Adrenal gland (tissue), 12 donors: ENCODE measurements around the gene RASL10B. TPM values are rescaled to one million over a fixed set of nuclear protein-coding genes. Genes with fewer than 3 reads are reported as not detected.
A peak's percentile ranks its signal among the peaks of the same experiment; 100 is the strongest.

Source experiments
- DNase-seq, 7 donors: peaks; one replicate each; pipeline ENCODE4 v3.0.0-alpha.2; 2019 to 2020
- H3K27ac ChIP-seq, 5 donors: fragments of 200-600 bp; sonication (generic) in 4 of 5; 1 replicate in 3 of 5; 2 replicates in 2 of 5; pipeline versions ENCODE4 v1.5.1 to v1.8.0; 2016 to 2020; ENCODE audit warnings: mild to moderate bottlenecking in 1 of 5
- H3K27me3 ChIP-seq: fragments of 200-600 bp; 2 replicates; pipeline ENCODE4 v1.8.0; 2021
- H3K36me3 ChIP-seq, 2 donors: fragments of 200-600 bp; replicated peaks in 1 of 2; 1 replicate in 1 of 2; 2 replicates in 1 of 2; pipeline versions ENCODE4 v1.5.1 to v1.8.0; 2018 to 2022
- H3K4me1 ChIP-seq, 2 donors: fragments of 200-600 bp; replicated peaks in 1 of 2; 1 replicate in 1 of 2; 2 replicates in 1 of 2; pipeline versions ENCODE4 v1.5.1 to v1.8.0; 2018 to 2021
- H3K4me3 ChIP-seq, 4 donors: fragments of 200-600 bp; sonication (generic) in 3 of 4; one replicate each; pipeline ENCODE4 v1.5.1; 2016 to 2018
- H3K9me3 ChIP-seq, 3 donors: fragments of 200-600 bp; sonication (generic) in 1 of 3; replicated peaks in 1 of 3; 1 replicate in 2 of 3; 2 replicates in 1 of 3; pipeline versions ENCODE4 v1.5.1 to v1.8.0; 2016 to 2021
- POLR2A ChIP-seq, 2 donors: fragments of 450-650 bp; IDR thresholded peaks; one replicate each; pipeline ENCODE4 v1.6.1; 2017; ENCODE audit warnings: antibody characterized with exemption in 2 of 2, mild to moderate bottlenecking in 2 of 2, moderate library complexity in 1 of 2
- WGBS, 4 donors: extraction: QIAGEN DNeasy Blood & Tissue Kit in 2 of 4; methylation state at CpG; one replicate each; pipeline versions ENCODE4 v1.1.5 to v1.1.7; 2013 to 2017; 5-methylcytosine and 5-hydroxymethylcytosine counted together
- intact Hi-C, 2 donors: fragments of 100-400 bp; cut with DNase I; formaldehyde crosslinking; loops; one replicate each; pipeline versions ENCODE4 v1.14.1 to v1.15.0; 2022 to 2023
- polyA plus RNA-seq, 3 donors: library from polyadenylated mRNA; stranded (reverse); fragments of 200-250 nt in 2 of 3; fragments of 350-450 nt in 1 of 3; fragmentation: Illumina TruSeq in 1 of 3; extraction: RNeasy Lipid Tissue Mini Kit (QIAGEN cat#74804) in 1 of 3; gene quantifications; one replicate each; pipeline ENCODE4 v1.2.3, GENCODE V29; 2013 to 2014
- total RNA-seq, 9 donors: library from RNA; depleted of rRNA in 4 of 9; stranded (reverse); fragments of >200 nt in 4 of 9; fragments of 120-200 nt in 1 of 9; fragmentation: NEBNext Ultra II Directional in 1 of 9; extraction: Animal tissue kit (Norgen Biotek cat#: 25700) in 1 of 9; gene quantifications; one replicate each; pipeline versions ENCODE4 v1.1.0 to v1.2.4, GENCODE V29; 2013 to 2023
- TF ChIP-seq, protein P1 (sequence below), 6 experiments: fragments of 450-650 bp in 4 of 6; fragments of 200-600 bp in 2 of 6; sonication (generic) in 1 of 6; IDR thresholded peaks; 1 replicate in 5 of 6; 2 replicates in 1 of 6; pipeline versions ENCODE4 v1.5.1 to v1.8.0; 2016 to 2021; ENCODE audit warnings: antibody characterized with exemption in 6 of 6, mild to moderate bottlenecking in 2 of 6, moderate library complexity in 1 of 6
- donor health status: healthy with polysubstance abuse.
- donor health status: Bipolar disorder and iron deficiency.
- donor health status: DM: yes; HTN: yes; CAD: no.
- donor health status: DM: no; HTN: no; CAD: no.
- donor health status: DM: no; HTN: no; CAD: no.
- donor health status: DM: yes; HTN: yes; CAD: no.

Gene RASL10B
- total and polyA plus RNA-seq, 12 donors: 1.1 to 8.1 (median 2.1) TPM

DNA sequence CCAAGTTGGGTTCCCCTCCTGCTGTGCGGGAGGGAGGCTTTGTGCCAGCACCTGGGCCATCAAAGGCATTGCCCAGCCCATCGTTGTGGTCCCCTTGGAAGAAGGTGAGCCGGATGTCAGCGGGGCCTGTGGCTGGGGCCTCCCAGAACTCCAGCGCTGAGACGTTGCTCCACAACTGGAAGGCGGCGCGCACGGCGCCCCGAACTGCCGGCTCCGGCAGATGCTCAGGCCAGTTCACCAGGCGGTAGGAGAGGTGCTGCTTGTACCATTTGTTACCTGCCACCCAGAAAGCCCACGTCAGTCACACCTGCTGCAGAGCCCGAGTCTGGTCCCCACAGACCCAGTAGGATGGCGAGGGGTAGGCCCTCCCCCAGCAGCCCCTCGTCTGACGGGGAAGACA is 41.7 kb downstream of the RASL10B start:
- Histone ChIP-seq H3K27ac (no peak overlapping the region), H3K4me1 (no peaks in the 10 kb centered on the region), H3K4me3 (no peak overlapping the region), H3K36me3 (no peaks in the 10 kb centered on the region), H3K27me3 (no peaks in the 10 kb centered on the region), H3K9me3 (no peaks in the 10 kb centered on the region)
- TF ChIP-seq, protein P1, sequence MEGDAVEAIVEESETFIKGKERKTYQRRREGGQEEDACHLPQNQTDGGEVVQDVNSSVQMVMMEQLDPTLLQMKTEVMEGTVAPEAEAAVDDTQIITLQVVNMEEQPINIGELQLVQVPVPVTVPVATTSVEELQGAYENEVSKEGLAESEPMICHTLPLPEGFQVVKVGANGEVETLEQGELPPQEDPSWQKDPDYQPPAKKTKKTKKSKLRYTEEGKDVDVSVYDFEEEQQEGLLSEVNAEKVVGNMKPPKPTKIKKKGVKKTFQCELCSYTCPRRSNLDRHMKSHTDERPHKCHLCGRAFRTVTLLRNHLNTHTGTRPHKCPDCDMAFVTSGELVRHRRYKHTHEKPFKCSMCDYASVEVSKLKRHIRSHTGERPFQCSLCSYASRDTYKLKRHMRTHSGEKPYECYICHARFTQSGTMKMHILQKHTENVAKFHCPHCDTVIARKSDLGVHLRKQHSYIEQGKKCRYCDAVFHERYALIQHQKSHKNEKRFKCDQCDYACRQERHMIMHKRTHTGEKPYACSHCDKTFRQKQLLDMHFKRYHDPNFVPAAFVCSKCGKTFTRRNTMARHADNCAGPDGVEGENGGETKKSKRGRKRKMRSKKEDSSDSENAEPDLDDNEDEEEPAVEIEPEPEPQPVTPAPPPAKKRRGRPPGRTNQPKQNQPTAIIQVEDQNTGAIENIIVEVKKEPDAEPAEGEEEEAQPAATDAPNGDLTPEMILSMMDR (IDR thresholded peaks at IDR 0.05): no peak
- TF ChIP-seq POLR2A (IDR thresholded peaks at IDR 0.05): no peak
- no peak for DNase-seq
- WGBS, 4 donors: 89 to 90% (median 90%) methylated on average over 10 to 20 of the region's 20 CpGs; no CpG with 5 or more reads in 1 of the 4 donors
- intact Hi-C loops: no loop called here

DNA sequence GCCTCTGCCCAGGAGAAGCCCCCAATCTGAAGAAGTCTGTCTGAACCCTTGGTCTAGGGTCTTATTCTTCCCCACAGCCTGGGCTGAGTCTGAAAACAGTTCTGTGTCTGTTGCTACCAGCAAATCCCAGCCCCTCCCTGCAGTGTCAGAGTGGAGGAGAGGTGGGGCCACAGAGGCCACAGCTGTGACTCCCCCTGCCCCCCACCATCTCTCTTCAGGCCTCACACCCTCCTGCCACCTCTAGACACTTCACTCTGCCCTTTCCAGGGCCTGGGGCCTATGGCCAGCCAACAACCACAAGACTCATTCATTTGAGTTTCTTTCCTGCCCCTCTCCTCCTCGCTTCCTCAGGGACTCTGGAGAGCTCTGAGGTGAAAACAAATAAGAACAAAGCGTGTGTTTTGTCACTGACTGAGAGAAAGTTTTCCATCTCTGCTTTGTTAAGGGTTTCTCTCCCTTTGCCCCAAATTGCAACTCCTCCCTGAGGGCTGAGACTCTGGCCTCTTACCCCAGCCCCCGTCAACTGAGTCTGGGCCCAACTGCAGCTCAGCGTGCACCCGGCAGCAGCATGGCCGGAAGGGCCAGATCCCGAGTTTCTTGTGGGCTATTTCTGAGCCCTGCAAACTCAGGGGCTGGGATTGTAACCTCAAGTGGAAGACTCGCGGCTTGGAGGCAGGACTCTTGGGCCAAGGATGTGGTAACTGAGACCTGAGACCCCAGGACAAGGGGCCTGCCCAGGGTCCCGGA is 42.4 kb downstream of the RASL10B start:
- no peaks in the 10 kb centered on the region for H3K4me1 ChIP-seq

DNA sequence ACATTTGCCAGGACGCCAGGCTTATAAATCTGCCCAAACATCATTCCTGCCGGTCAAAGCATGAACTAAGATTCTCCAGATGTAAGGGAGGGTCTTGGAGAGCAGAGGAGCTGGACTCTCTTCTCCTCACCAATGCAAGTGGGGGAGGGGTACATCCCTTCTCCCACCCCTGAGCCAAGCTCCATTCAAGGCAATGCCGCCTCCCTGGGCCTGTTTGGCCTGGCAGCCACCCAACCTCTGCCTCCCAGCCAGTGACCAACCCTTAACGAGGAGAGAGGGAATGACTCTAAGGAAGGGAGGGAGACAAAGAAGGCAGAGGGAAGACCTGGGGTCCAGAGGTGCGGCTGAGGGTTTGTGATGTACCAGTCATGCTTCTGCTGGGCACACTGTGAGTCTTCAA is 43.1 kb downstream of the RASL10B start:
- WGBS, 4 donors: 34 to 66% (median 58%) methylated on average over 3 to 5 of the region's 5 CpGs
- Histone ChIP-seq H3K27ac (peak overlapping the region in 1 of 5 donors; percentile 33), H3K9me3 (no peaks in the 10 kb centered on the region), H3K4me3 (no peak overlapping the region), H3K27me3 (no peaks in the 10 kb centered on the region), H3K36me3 (no peaks in the 10 kb centered on the region), H3K4me1 (no peaks in the 10 kb centered on the region)
- intact Hi-C loops: no loop called here
- TF ChIP-seq POLR2A (IDR thresholded peaks at IDR 0.05): no peak
- TF ChIP-seq, protein P1 (IDR thresholded peaks at IDR 0.05): no peak
- peak in 5 of 7 donors; percentile 49 to 61 (median 53) for DNase-seq

More for the DNA sequence above, 42.4 kb downstream of the RASL10B start:
- no peak for DNase-seq
- TF ChIP-seq, protein P1 (IDR thresholded peaks at IDR 0.05): no peak
- TF ChIP-seq POLR2A (IDR thresholded peaks at IDR 0.05): no peak
- Histone ChIP-seq H3K36me3 (no peaks in the 10 kb centered on the region), H3K9me3 (no peaks in the 10 kb centered on the region), H3K4me3 (no peak overlapping the region), H3K27me3 (no peaks in the 10 kb centered on the region), H3K27ac (peak overlapping the region in 1 of 5 donors; percentile 33)
- intact Hi-C loops: no loop called here
- 76 to 82% (median 78%) methylated on average over 6 to 10 of the region's 10 CpGs for whole genome bisulfite sequencing, 4 donors

DNA sequence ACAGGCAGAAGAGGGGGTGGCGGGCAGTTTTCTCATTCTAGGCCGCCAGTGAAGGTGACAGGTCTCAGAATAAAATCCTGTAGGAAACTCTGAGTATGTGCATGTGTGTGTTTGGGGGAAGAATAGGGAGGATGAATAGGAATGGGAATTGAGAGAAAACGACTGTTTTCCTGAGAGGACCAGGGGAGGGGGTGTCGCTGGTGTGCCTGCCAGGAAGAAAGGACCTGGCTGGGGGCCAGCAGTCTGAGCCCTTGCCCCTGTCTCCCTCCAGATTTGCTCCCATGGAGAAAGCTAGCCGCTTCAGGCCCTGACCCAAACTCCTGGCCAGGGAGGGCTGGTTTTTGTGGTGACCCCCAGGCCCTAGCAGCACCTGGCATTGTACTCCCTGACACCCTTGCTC is 43.6 kb downstream of the RASL10B start:
- intact Hi-C loops: no loop called here
- TF ChIP-seq POLR2A (IDR thresholded peaks at IDR 0.05): no peak
- TF ChIP-seq, protein P1 (IDR thresholded peaks at IDR 0.05): no peak
- no peaks in the 10 kb centered on the region for H3K36me3 ChIP-seq
- peak overlapping the region in 1 of 5 donors; percentile 33 for H3K27ac ChIP-seq
- WGBS, 4 donors: 60 to 76% (median 68%) methylated on average over 5 of the region's 5 CpGs
- no peaks in the 10 kb centered on the region for H3K9me3 ChIP-seq
- H3K4me1 ChIP-seq: no peaks in the 10 kb centered on the region
- H3K27me3 ChIP-seq: no peaks in the 10 kb centered on the region
- DNase-seq: no peak
- H3K4me3 ChIP-seq: no peak overlapping the region
